Activated naive CD4-positive, alpha-beta T cell treated with anti-CD3 and anti-CD28 coated beads for 36 hours (primary cell): Measurements from ENCODE around the gene CYP4F2. TPM values are rescaled to one million over a fixed set of nuclear protein-coding genes. Genes with fewer than 3 reads are reported as not detected.
"Not testable (repeated sequence)": the region's sequence is repeated elsewhere in the genome, so short reads cannot be mapped to it uniquely, and the experiment has no call there.

Experiments
- CTCF ChIA-PET: fragments of 350-600 bp; sonication (Branson Sonifier 250); formaldehyde crosslinking; loops from one replicate; lab custom pipeline; 2021; ENCODE audit warnings: antibody characterized with exemption; lab: Charles Lee
- DNase-seq: peaks from one replicate; pipeline ENCODE4 v3.0.0-alpha.2; 2020
- H3K27ac Mint-ChIP-seq: one replicate; pipeline ENCODE4 v1.8.0; 2021; ENCODE audit warnings: mild to moderate bottlenecking, mixed read lengths
- H3K27me3 Mint-ChIP-seq: one replicate; pipeline ENCODE4 v1.8.0; 2021; ENCODE audit warnings: low read depth, mixed read lengths
- H3K36me3 Mint-ChIP-seq: one replicate; pipeline ENCODE4 v1.8.0; 2021; ENCODE audit warnings: low read depth, mixed read lengths
- H3K4me1 Mint-ChIP-seq: one replicate; pipeline ENCODE4 v1.8.0; 2021; ENCODE audit warnings: low read depth, mixed read lengths
- H3K4me3 Mint-ChIP-seq: one replicate; pipeline ENCODE4 v1.8.0; 2021; ENCODE audit warnings: mild to moderate bottlenecking, moderate library complexity, mixed read lengths
- H3K9me3 Mint-ChIP-seq: one replicate; pipeline ENCODE4 v1.8.0; 2021; ENCODE audit warnings: mixed read lengths
- intact Hi-C: fragments of 100-400 bp; cut with micrococcal nuclease; formaldehyde crosslinking; loops from one replicate; pipeline ENCODE4 v1.15.1; 2023
- total RNA-seq, 2 experiments: library from RNA; stranded (reverse); gene quantifications; one replicate each; pipeline ENCODE4 v1.2.3, GENCODE V29; 2021

Gene CYP4F2
- total RNA-seq, 2 experiments from 2014 or later: 0.24 TPM; not detected in 1

- Mint-ChIP-seq H3K27ac (no peak overlapping the region), H3K27me3 (peaks cover 40% of the 10 kb centered on the region), H3K4me1 (no peaks in the 10 kb centered on the region), H3K4me3 (no peak overlapping the region), H3K36me3 (no peaks in the 10 kb centered on the region), H3K9me3 (no peaks in the 10 kb centered on the region)
- DNase-seq: no peak
- intact Hi-C loops: no loop called here
- CTCF ChIA-PET: no interaction called here
Observed at GRCh38 chr19:15922021-15922420, 24.1 kb upstream of the CYP4F2 start.

GRCh38 chr19:15919243-15919642, 21.4 kb upstream of the CYP4F2 start:
- H3K9me3 Mint-ChIP-seq: peaks cover 4% of the 10 kb centered on the region
- H3K4me1 Mint-ChIP-seq: no peaks in the 10 kb centered on the region
- DNase-seq: no peak
- intact Hi-C loops: no loop called here
- no peak overlapping the region for H3K4me3 Mint-ChIP-seq
- peaks cover 1% of the 10 kb centered on the region for H3K36me3 Mint-ChIP-seq
- peaks cover 42% of the 10 kb centered on the region for H3K27me3 Mint-ChIP-seq
- H3K27ac Mint-ChIP-seq: no peak overlapping the region
- CTCF ChIA-PET: interaction anchor here (0.6 kb wide), 1 partner anchor 313 kb away, joined by 3 read pairs; no protein-coding TSS in a partner anchor

- Mint-ChIP-seq H3K4me1 (peaks cover 2% of the 10 kb centered on the region), H3K9me3 (peaks cover 4% of the 10 kb centered on the region), H3K27ac (no peak overlapping the region), H3K4me3 (no peak overlapping the region), H3K36me3 (peaks cover 1% of the 10 kb centered on the region), H3K27me3 (peaks cover 60% of the 10 kb centered on the region)
- intact Hi-C loops: no loop called here
- no peak for DNase-seq
- CTCF ChIA-PET: no interaction called here
Observed at GRCh38 chr19:15915109-15915508, 17.2 kb upstream of the CYP4F2 start.

- Mint-ChIP-seq H3K9me3 (peaks cover 4% of the 10 kb centered on the region), H3K4me3 (no peak overlapping the region), H3K27me3 (peaks cover 60% of the 10 kb centered on the region), H3K27ac (no peak overlapping the region), H3K36me3 (peaks cover 1% of the 10 kb centered on the region), H3K4me1 (peaks cover 2% of the 10 kb centered on the region)
- CTCF ChIA-PET: no interaction called here
- DNase-seq: no peak
- intact Hi-C loops: no loop called here
Observed at GRCh38 chr19:15913830-15914229, 16.0 kb upstream of the CYP4F2 start.

GRCh38 chr19:15913384-15913783, 15.5 kb upstream of the CYP4F2 start:
- intact Hi-C loops: no loop called here
- Mint-ChIP-seq H3K4me3 (no peak overlapping the region), H3K27ac (no peak overlapping the region), H3K4me1 (peaks cover 2% of the 10 kb centered on the region), H3K36me3 (peaks cover 1% of the 10 kb centered on the region), H3K27me3 (peaks cover 60% of the 10 kb centered on the region), H3K9me3 (peaks cover 4% of the 10 kb centered on the region)
- CTCF ChIA-PET: no interaction called here
- DNase-seq: no peak

GRCh38 chr19:15911599-15912235, 13.8 kb upstream of the CYP4F2 start:
- Mint-ChIP-seq H3K9me3 (peaks cover 4% of the 10 kb centered on the region), H3K27me3 (peaks cover 48% of the 10 kb centered on the region), H3K4me3 (no peak overlapping the region), H3K4me1 (peaks cover 2% of the 10 kb centered on the region), H3K36me3 (peaks cover 1% of the 10 kb centered on the region), H3K27ac (no peak overlapping the region)
- CTCF ChIA-PET: no interaction called here
- DNase-seq: no peak
- intact Hi-C loops: no loop called here

GRCh38 chr19:15905026-15905425, 7.2 kb upstream of the CYP4F2 start:
- CTCF ChIA-PET: no interaction called here
- intact Hi-C loops: no loop called here
- H3K9me3 Mint-ChIP-seq: no peaks in the 10 kb centered on the region
- H3K27ac Mint-ChIP-seq: no peak overlapping the region
- DNase-seq: no peak
- H3K27me3 Mint-ChIP-seq: peaks cover 24% of the 10 kb centered on the region
- H3K4me3 Mint-ChIP-seq: no peak overlapping the region
- H3K36me3 Mint-ChIP-seq: no peaks in the 10 kb centered on the region
- H3K4me1 Mint-ChIP-seq: peaks cover 5% of the 10 kb centered on the region

GRCh38 chr19:15902898-15903297, 5.0 kb upstream of the CYP4F2 start:
- H3K4me3 Mint-ChIP-seq, H3K4me1 Mint-ChIP-seq, intact Hi-C loops, H3K9me3 Mint-ChIP-seq, H3K36me3 Mint-ChIP-seq, CTCF ChIA-PET, DNase-seq, H3K27ac Mint-ChIP-seq: not testable (repeated sequence)
- H3K27me3 Mint-ChIP-seq: peaks cover 26% of the 10 kb centered on the region

- Mint-ChIP-seq H3K27ac (no peak overlapping the region), H3K27me3 (peaks cover 26% of the 10 kb centered on the region), H3K4me1 (peaks cover 5% of the 10 kb centered on the region), H3K36me3 (no peaks in the 10 kb centered on the region), H3K9me3 (no peaks in the 10 kb centered on the region), H3K4me3 (no peak overlapping the region)
- intact Hi-C loops: no loop called here
- CTCF ChIA-PET: no interaction called here
- no peak for DNase-seq
Observed at GRCh38 chr19:15902254-15902653, 4.4 kb upstream of the CYP4F2 start.

GRCh38 chr19:15900504-15900903, 2.6 kb upstream of the CYP4F2 start:
- Mint-ChIP-seq H3K4me3 (peak overlapping the region; percentile 59), H3K4me1 (peaks cover 5% of the 10 kb centered on the region), H3K9me3 (no peaks in the 10 kb centered on the region), H3K27ac (no peak overlapping the region), H3K27me3 (peaks cover 26% of the 10 kb centered on the region), H3K36me3 (no peaks in the 10 kb centered on the region)
- intact Hi-C loops: no loop called here
- DNase-seq: no peak
- CTCF ChIA-PET: interaction anchor here (1.2 kb wide), 1 partner anchor 81 kb away, joined by 3 read pairs; no protein-coding TSS in a partner anchor

- Mint-ChIP-seq H3K27me3 (peaks cover 26% of the 10 kb centered on the region), H3K4me3 (peak overlapping the region; percentile 59)
- H3K36me3 Mint-ChIP-seq, DNase-seq, H3K9me3 Mint-ChIP-seq, H3K27ac Mint-ChIP-seq, H3K4me1 Mint-ChIP-seq, intact Hi-C loops: not testable (repeated sequence)
- CTCF ChIA-PET: interaction anchor here (1.2 kb wide), 1 partner anchor 80 kb away, joined by 3 read pairs; no protein-coding TSS in a partner anchor
Observed at GRCh38 chr19:15900032-15900431, 2.2 kb upstream of the CYP4F2 start.

- H3K4me1 Mint-ChIP-seq, intact Hi-C loops, H3K36me3 Mint-ChIP-seq, H3K9me3 Mint-ChIP-seq, DNase-seq, H3K27ac Mint-ChIP-seq, CTCF ChIA-PET, H3K4me3 Mint-ChIP-seq: not testable (repeated sequence)
- H3K27me3 Mint-ChIP-seq: peaks cover 23% of the 10 kb centered on the region
Observed at GRCh38 chr19:15899561-15899960, 1.7 kb upstream of the CYP4F2 start.

- no peaks in the 10 kb centered on the region for H3K9me3 Mint-ChIP-seq
- CTCF ChIA-PET: no interaction called here
Observed at GRCh38 chr19:15897026-15897737, 692 bp downstream of the CYP4F2 start.

More at GRCh38 chr19:15897026-15897737, 692 bp downstream of the CYP4F2 start:
- Mint-ChIP-seq H3K27me3 (peaks cover 20% of the 10 kb centered on the region), H3K36me3 (no peaks in the 10 kb centered on the region), H3K27ac (no peak overlapping the region), H3K4me1 (peaks cover 5% of the 10 kb centered on the region), H3K4me3 (no peak overlapping the region)
- DNase-seq: no peak
- intact Hi-C loops: no loop called here
